Lung microvascular endothelial cell (primary cell): ENCODE results near the gene NF2. TPM values are rescaled to one million over a fixed set of nuclear protein-coding genes. Genes with fewer than 3 reads are reported as not detected.
"Not testable (repeated sequence)": the region's sequence is repeated elsewhere in the genome, so short reads cannot be mapped to it uniquely, and the experiment has no call there.

ENCODE experiments used
- DNase-seq, 2 donors: peaks; one replicate each; pipeline versions ENCODE4 v3.0.0 to v3.0.0-alpha.2; 2010; ENCODE audit warnings: low read depth in 2 of 2
- total RNA-seq: library from RNA; depleted of rRNA; stranded (reverse); fragments of >200 nt; gene quantifications from 2 replicates; pipeline ENCODE4 v1.2.1, GENCODE V29; 2014

Gene NF2
- total RNA-seq, 1 donor from 2014 or later: 43.3 TPM

GRCh38 chr22:29596408-29596807 is 7.0 kb upstream of the NF2 start:
- no peak for DNase-seq

DNA sequence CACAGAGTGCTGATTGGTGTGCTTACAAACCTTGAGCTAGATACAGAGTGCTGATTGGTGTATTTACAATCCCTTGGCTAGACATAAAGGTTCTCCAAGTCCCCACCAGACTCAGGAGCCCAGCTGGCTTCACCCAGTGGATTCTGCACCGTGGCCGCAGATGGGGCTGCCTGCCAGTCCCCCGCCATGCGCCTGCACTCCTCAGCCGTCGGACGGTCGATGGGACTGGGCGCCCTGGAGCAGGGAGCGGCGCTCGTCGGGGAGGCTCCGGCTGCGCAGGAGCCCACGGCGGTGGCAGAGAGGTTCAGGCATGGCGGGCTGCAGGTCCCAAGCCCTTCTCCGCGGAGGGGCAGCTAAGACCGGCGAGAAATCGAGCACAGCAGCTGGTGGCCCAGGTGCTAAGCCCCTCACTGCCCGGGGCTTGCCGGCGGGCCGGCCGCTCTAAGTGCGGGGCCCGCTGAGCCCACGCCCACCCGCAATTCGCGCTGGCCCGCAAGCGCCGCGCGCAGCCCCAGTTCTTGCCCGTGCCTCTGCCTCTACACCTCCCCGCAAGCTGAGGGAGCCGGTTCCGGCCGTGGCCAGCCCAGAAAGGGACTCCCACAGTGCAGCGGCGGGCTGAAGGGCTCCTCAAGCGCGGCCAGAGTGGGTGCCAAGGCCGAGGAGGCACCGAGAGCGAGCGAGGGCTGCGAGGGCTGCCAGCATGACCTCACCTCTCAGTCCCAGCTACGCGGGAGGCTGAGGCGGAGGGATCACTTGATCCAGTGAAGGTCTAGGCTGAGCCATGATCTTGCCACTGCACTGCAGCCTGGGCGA is 5.4 kb upstream of the NF2 start:
- not testable (repeated sequence) for DNase-seq

DNA sequence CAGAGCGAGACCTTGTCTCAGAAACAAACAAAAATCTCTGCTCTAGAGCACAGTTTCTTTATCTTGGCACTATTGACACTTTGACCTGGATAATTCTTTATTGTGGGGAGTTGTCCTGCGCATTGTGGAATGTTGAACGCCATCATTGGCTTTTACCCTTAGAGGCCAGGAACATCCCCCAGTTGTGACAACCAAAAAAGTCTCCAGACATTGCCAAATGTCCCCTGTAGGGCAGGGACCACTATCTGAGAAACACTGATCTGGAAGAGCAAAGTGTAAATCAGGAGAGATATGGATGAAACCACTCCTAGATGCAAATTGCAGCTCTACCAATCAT is 4.8 kb upstream of the NF2 start:
- DNase-seq: no peak

- peak; percentile 34 to 53 for DNase-seq
Measured at GRCh38 chr22:29604076-29604360, 585 bp downstream of the NF2 start.

- no peak for DNase-seq
Measured at GRCh38 chr22:29605527-29605850, 2.1 kb downstream of the NF2 start.

DNA sequence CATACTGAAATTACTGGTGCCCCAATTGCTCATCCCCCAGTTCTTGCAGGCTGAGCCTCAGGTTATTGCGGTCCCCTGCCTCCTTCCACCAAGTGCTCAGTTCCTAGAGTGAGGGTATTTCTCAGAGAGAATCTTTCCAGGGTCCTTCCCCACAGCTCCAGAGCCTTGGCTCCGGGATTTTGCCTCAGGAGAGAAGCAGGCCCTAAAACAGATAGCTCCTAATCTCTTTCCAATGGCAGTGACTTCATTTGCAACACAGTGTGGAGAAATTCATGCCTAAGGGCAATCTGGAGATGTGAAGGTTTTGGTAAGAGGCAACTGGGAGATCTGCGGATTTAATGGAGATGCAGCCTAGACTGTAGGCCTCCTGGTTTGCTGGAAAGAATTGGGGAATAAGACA is 2.9 kb downstream of the NF2 start:
- no peak for DNase-seq

GRCh38 chr22:29607426-29607825 is 4.0 kb downstream of the NF2 start:
- peak; percentile 65 to 70 for DNase-seq

DNA sequence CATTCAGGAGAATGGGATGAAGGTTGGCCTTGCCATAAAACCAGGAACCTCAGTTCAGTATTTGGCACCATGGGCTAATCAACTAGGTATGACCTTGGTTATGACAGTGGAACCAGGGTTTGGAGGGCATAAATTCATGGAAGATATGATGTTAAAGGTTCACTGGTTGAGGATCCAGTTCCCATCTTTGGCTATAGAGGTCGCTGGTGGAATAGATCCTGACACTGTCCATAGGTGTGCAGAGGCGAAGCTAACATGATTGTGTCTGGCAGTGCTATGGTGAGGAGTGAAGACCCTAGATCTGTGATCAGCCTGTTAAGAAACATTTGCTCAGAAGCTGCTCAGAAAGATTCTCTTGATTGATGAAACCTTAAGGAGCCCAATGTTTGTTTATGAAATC is 5.7 kb downstream of the NF2 start:
- DNase-seq: peak; percentile 41 to 44

DNA sequence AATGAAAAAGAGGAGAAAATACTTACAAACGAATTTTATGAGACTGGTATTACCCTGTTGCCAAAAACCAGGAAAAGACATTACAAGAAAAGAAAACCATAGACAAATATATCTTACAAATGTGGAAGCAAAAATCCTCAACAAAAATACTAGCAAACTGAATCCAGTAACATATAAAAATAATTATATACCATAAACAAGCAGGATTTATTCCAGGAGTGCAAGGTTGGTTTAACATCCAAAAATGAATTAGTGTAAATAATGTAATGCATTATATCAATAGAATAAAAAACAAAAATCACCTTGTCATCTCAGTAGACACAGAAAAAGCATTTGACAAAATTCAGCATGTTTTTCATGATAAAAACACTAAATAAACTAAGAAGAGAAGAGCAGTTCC is 7.3 kb downstream of the NF2 start:
- DNase-seq: no peak

DNA sequence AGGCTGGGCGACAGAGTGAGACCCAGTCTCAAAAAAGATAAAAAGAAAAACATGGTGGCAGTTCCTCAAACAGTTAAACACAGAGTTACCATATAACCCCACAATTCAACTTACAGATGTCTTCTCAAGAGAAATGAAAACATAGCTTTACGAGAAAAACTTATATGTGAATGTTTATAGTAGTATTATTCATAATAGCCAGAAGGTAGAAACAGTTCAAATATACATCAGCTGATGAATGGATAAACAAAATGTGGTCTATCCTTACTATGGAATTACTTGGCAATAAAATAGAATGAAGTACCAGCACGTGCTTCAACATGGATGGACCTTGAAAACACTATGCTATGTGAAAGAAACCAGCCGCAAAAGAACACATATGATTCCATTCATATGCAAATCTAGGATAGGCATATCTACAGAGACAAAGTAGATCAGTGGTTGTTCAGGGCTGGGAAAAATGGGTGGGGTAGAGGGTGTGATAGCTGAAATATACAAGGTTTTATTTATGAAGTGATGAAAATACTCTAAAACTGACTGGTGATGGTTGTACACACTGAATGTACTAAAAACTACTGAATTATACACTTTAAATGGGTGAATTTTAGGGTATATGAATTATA is 12.4 kb downstream of the NF2 start:
- no peak for DNase-seq

DNA sequence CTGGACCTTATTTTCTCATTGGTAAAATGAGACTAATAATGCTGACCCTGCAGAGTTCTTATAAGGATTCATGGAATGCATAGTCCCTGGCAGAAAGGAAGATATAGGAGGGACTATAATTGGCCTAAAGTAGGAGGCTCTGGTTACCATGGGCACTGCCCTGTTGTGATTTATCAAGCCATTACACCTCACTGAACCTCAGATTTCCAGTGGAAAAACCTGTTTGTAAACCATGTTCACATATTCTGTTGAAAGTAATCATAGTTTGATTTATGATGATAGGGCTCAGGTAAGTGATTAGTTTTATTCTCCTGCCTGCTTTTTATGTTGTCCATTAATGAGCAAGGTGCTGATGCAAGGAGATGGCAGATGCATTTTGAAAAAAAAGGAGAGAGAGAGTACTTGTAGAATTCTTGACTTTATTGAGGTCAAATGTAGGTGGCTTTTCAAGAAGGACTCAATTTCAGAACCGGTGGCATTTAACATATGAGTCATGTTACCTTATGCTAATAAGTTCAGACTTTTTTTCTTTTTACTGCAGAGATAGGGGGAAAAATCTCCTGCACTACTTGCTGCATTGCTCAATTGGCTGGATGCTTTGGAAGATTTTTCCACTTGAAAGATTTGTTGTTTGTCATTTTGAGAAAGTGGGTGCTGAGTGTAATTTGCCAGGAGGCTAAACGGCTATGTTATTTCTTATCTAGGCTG is 14.6 kb downstream of the NF2 start:
- peak in 1 of 2 donors; percentile 35 for DNase-seq

DNA sequence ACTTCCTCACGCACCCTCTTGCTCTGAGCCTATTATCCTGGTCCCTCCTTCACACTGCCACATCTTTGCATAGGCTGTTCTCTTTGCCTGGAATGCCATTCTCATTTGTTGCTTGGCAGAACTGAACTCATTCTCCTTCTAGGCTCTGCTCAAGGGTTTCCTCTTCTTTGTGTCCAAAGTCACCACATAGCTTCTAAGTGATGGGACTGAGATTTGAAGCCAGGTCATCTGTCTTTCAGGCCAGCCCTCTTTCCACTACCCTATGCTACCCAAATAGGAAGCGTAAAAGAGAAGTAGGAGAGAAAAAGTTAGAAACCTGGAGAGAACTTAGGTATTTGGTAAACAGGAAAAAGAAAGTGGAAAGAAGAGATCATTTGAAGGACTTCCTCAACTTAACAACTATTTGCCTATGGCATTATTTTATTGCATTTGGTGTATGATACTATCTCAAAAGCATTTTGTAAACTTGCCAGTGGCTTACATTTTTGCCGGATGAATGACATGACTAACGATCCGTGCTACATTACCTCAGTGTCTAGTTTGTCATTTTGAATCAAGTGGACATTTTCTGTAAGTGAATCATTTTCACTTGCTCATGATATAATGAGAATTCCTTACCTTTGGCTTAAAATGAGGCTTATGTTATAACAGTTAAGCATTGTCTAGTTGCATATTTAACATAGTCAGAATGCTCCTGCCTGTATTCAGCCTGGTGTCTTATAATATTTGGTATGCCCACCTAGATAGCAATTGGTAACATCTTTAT is 18.5 kb downstream of the NF2 start:
- peak; percentile 91 to 96 for DNase-seq

DNA sequence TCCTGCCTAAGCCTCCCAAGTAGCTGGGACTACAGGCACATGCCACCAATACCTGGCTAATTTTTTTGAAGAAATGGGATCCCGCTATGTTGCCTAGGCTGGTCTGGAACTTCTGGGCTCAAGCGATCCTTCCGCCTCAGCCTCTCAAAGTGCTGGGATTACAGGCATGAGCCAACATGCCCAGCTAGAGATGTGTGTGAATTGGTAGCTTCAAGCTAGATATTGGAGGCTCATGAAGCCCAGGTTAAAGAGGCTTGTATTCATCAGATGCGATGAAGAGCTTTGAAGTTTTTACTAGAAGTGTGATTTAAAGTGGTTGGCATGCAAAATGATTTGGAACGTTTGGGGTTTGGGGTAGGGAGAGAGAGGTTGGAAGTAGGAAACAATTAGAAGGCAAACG is 19.6 kb downstream of the NF2 start:
- DNase-seq: no peak

DNA sequence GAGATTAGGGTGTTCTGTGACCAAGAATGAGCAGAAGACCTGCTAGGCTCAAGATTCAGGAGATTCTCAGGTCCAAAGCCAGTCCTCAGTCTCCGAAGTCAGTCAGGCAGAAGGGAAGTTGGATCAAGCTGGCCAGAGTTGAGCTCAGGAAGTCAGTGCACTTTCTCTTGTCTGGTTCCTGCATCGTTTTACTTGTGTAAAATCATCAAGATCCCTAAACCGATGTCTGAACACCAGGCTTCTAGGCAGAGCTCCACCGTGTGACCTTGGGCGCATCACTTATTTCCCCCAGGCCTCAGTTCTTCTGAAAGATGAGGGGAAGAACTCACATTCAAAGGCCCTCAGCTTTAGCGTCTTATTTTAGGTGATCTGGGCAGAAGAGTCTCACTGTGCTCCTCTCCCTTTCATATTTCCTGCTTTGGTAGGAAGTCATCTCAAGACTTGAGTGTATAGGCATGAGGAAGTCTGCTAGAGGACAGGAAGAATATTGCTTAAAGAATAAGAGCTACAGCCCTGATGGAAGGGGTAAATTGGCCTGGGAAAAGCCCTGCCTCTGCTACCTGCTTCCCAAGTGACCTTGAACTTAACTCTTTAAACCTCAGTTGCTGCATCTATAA is 20.2 kb downstream of the NF2 start:
- DNase-seq: peak; percentile 21 to 40

- DNase-seq: peak; percentile 83 to 90
Measured at GRCh38 chr22:29625090-29625825, 21.8 kb downstream of the NF2 start.

- DNase-seq: no peak
Measured at GRCh38 chr22:29626497-29627195, 23.2 kb downstream of the NF2 start.

- no peak for DNase-seq
Measured at GRCh38 chr22:29627196-29627535, 23.7 kb downstream of the NF2 start.

GRCh38 chr22:29628996-29629902 is 25.8 kb downstream of the NF2 start:
- DNase-seq: peak in 1 of 2 donors; percentile 58

DNA sequence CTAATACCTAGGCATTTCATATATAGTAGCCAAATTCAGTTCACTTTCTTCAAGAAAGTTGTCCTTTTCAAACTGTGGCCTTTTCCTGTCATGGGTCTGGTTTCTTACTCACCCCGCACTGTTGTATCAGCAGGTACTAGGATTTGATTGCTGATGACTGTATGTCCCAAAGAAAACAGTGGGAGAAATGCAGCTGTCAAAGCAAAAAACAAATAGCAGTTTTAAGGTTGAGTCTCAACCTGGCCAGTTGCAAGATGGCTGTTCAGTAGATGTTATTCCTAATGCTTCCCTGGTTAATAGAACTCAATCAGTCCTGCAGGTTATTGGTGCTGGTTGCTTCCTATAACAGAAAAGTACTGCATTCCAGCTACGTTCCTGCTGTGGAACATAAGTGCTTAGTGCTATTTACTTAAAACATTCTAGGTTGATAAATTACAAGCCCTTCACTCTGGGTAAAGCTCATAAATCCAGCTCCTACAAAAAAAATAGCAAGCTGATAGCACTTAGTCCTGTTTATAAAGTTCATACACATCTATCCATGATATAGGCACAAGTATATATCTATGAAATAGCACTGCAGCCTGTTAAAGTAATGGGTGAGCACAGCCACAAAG is 26.6 kb downstream of the NF2 start:
- peak in 1 of 2 donors; percentile 26 for DNase-seq
